ENCODE data around the gene CPD.
"Not testable (repeated sequence)": the region's sequence is repeated elsewhere in the genome, so short reads cannot be mapped to it uniquely, and the experiment has no call there.

CPD gene

GRCh38 chr17:30424471-30424870 is 45.7 kb downstream of the CPD start:
- no peak for DNase-seq

- DNase-seq: no peak
Observed at GRCh38 chr17:30426292-30426691, 47.6 kb downstream of the CPD start.

DNA sequence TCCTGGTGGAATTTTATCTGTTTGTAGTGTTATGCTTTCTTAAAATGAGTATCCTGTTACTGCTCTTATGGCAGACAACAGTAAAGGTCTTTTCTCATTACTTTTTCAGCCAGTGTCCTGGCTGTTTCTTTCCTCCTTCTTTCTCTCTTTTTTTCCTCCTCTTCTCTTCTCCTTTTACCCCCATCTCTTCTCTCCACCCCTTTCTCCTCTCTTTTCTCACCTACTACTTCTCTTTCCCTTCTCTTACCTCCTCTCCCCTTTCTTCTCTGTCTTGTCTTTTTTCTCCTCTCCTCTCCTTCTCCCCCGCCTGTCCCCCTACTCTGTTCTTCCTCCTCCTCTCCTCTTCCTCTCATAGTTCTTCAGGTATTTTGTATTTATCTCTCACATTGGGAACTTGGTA is 48.9 kb downstream of the CPD start:
- no peak for DNase-seq

- no peak for DNase-seq
Observed at GRCh38 chr17:30429155-30429554, 50.4 kb downstream of the CPD start.

- no peak for DNase-seq
Observed at GRCh38 chr17:30433514-30433913, 54.8 kb downstream of the CPD start.

DNA sequence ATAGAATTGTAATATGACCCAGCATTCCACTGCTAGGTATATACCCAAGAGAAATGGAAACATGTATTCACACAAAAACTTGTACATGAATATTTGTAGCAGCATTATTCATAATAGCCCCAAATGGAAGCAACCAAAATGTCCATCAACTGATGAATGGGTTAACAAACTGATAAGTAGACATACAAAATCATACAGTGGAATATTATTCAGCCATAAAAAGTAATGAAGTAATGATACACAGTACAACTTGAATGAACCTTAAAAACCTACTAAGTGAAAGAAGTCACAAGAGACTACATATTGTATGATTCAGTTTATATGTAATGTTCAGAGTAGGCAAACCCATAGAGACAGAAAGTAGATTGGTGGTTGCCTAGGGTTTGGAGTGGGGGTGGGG is 58.0 kb downstream of the CPD start:
- no peak for DNase-seq

GRCh38 chr17:30443721-30444120 is 65.0 kb downstream of the CPD start:
- no peak for DNase-seq

DNA sequence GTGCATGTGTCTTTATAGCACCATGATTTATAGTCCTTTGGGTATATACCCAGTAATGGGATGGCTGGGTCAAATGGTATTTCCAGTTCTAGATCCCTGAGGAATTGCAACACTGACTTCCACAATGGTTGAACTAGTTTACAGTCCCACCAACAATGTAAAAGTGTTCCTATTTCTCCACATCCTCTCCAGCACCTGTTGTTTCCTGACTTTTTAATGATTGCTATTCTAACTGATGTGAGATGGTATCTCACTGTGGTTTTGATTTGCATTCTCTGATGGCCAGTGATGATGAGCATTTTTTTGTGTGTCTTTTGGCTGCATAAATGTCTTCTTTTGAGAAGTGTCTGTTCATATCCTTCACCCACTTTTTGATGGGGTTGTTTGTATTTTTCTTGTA is 67.9 kb downstream of the CPD start:
- not testable (repeated sequence) for DNase-seq

DNA sequence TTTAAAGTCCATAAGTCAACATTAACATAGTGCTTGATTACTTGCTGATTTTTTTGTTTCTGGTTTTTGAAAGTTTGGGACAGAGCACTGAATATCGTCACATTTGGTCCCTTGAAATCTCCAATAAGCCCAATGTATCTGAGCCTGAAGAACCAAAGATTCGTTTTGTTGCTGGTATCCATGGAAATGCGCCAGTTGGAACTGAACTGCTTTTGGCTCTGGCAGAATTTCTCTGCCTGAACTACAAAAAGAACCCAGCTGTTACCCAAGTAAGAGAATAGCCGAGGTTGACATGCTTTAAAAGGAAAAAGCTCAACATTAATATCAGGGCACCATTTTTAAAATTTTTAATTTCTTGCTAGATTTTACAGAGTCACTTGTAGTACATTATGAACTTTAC is 70.8 kb downstream of the CPD start:
- DNase-seq: peak in 33 of 56 donors; percentile 1 to 63 (median 18)

DNA sequence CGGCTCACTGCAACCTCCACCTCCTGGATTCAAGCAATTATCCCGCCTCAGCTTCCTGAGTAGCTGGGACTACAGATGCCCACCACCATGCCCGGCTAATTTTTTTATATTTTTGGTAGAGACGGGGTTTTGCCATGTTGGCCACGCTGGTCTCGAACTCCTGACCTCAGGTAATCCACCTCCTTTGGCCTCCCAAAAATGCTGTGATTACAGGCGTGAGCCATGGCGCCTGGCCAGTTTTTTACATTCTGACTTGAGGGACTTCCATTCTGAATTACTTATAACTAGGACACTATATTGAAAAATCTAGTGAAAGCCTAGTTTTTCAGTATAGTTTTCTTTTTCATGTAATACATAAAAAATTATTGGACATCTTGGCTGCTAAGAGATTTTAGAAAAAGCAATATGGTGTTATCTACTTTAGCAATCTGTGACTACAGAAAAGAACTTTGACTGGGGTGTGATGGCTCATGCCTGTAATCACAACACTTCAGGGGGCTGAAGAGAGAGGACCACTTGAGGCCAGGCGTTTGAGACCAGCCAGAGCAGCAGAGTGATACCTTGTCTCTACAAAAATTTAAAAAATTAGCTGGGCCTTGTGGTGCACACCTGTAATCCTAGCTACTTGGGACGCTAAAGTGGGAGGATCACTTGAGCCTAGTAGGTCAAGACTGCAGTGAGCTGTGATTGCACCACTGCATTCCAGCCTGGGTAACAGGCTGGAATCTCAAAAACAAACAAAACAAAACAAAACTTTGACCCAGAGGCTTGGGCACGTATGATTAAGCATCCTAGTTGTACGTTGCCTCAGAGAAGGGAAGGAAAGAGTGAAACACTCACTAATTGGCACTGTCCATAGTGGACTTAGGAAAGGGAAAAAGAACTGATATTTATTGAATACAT is 71.6 kb downstream of the CPD start:
- DNase-seq: no peak

- DNase-seq: no peak
Observed at GRCh38 chr17:30454635-30455034, 75.9 kb downstream of the CPD start.

GRCh38 chr17:30458371-30458770 is 79.6 kb downstream of the CPD start:
- DNase-seq: no peak

GRCh38 chr17:30458797-30459413 is 80.2 kb downstream of the CPD start:
- DNase-seq: not testable (repeated sequence)

DNA sequence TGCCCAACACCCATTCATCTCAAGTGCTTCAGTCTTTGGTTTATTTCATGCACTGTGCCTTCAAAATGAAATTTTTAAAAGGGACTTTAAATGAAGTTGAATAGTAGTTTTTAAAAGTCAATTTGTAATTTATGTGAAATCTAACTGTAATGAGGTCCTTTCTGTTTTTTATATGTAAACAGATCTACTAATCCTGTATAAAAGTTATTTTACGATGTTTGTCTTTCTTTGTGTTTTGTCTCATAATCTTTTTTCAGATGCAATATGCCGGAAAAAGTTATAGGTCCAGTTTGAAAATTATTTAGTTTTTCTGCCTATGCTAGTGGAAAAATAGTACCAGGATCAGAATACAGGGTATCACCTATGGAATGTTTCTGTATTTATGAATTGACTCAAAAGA is 89.7 kb downstream of the CPD start:
- DNase-seq: no peak

GRCh38 chr17:30472238-30472890 is 93.6 kb downstream of the CPD start:
- DNase-seq: no peak

DNA sequence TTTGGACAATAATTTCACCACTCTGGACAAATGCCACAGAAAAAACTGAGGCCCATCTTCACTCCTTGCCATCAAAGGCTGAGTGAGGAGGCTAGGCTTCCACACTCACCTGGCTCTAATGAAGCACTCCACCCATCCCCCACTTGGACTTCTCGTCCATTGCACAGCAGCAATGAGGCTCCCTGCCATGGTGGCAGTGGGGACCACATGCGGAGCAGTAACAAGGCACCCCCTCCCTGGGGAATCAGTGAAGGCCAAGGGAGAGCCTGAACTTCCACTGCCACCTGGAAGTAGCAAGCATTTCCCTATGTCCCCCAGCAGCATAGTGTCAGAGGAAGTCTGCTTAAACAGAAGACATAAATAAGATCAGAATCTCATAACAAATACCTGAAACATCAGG is 96.5 kb downstream of the CPD start:
- DNase-seq: no peak

GRCh38 chr17:30476726-30477082 is 98.0 kb downstream of the CPD start:
- DNase-seq: peak in 4 of 56 donors; percentile 23 to 39 (median 31)

GRCh38 chr17:30477083-30477773 is 98.5 kb downstream of the CPD start, which contains the start of gene GOSR1:
Gene GOSR1, plus strand, starts transcription at chr17:30477408. Its CDS starts 26 bp downstream, at chr17:30477434.
- peak; percentile 52 to 96 (median 90) for DNase-seq

GRCh38 chr17:30477774-30478115 is 99.0 kb downstream of the CPD start:
- DNase-seq: no peak

DNA sequence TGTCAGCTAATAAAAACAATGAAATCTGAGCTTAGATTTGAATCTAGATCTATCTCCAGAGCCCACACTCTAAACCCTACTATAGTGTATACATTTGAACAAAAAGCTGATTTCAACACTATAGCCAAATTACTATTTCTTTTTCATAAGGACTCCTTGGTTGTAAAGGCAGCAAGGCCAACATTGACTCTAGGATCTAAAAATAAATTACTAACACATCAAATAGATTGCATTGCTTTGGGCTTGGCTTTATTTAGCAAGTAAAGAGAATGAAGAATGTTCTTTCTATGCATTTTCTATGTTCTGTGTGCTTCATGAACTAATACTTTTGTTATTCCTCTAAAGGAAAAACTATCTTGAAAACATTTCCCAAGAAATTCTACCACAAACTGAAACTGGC is 103.8 kb downstream of the CPD start:
- DNase-seq: no peak

DNA sequence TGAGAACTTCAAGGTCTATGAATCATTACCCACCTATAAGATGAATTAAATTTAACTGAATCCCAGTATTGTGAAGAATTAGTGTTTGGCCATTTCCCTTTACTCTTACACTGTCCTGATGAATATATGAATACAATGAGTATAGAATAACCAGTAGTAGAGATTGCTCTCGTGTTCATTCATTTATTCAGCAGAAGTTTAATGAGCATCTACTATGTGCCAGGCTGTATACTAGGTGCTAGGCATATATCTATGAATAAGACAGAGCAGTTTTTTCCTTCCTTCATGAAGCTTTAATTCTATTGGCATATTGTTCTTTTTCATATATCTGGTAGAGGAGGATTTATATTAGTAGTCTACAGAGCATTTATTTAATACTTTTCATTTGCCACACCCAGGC is 104.4 kb downstream of the CPD start:
- no peak for DNase-seq

DNA sequence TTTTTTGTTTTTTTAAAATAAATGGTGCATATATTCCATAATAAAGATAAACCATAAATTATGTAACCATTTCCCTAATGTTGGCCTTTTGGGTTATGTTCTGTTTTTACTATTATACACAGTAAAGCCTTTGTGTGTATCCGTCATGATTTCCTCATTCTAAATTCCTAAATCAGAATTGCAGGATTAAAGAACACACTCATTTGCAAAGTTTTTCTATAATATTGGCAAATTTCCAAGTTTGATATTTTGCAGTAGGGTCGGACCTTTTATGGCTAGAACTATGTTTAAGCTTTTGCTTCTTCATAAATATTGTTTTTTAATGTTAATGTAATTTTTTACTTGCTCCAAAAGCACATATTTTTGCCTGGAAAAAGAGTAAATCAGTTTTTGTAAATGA is 115.1 kb downstream of the CPD start:
- no peak for DNase-seq
